Fibroblast of skin of abdomen (primary cell): ENCODE measurements around the gene KLRC3.
A peak's percentile ranks its signal among the peaks of the same experiment; 100 is the strongest.
"Not testable (repeated sequence)": the region's sequence is repeated elsewhere in the genome, so short reads cannot be mapped to it uniquely, and the experiment has no call there.

Source experiments
- DNase-seq: peaks from one replicate; pipeline ENCODE4 v3.0.0-alpha.2; 2013

KLRC3 gene

DNA sequence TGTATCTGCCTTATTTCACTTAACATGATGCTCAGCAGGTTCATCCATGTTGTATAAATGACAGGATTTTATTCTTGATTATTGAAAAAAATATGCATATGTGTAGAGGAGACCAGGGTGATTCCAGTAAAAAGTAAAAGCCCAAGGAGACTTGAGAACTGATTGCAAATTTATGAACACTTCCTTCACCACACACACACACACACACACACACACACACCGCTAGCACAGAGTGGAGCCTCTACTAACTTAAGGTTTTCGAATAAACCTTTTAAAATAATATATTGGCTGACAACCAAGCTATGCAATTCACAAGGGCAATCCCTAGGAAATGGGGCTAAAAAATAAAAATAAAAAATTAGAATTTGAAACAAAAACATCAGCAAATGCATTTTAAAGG lies 22.2 kb downstream of the KLRC3 start:
- no peak for DNase-seq

DNA sequence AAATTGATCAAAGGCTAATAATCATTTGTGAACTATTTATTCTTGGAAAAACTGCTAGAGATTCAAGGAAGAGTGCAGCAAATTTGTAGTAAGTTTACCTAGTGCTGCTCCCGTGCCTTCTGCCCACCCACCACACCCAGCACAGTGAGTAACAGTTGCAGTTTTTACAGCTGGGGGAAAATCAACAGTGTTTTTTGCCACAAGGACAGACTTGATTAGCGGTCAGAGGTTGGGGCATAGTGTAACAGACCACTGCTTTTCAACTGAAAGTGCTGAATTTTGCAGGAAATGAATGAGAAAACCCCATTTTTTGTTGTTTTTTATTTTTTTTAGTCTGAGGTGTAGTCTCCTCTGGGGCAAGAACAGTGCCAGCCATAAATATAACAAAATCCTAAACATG lies 23.1 kb downstream of the KLRC3 start:
- no peak for DNase-seq

GRCh38 chr12:10396176-10396575 lies 24.2 kb downstream of the KLRC3 start:
- not testable (repeated sequence) for DNase-seq

DNA sequence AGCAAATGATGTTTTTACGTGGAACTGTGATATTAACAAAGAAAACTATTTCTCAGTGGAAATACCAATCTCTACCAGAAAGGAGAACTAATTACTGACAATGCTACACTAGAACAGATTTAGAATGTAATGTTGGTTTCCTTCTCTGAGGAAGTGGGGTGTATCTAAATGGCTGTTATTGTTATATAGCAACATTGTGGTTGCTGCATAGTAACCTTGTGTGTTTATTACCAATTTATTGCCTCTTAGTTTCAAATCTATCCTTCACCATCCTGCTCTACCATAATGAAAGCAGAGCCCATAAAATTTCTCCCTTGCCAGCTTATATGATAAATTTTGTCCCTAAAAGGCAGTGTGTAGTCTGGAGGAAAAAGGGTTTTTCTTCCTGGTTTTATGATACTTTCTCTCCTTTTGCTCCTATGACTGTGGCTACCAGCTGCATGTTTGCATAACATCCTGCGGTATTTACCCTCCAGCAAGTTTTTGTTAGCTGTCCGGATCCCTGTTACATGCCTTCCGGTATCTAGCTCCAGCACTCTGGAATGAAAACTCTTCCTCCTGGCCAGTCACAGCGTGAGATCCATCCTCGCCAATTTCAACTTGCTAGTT lies 24.9 kb downstream of the KLRC3 start:
- peak; percentile 42 for DNase-seq

DNA sequence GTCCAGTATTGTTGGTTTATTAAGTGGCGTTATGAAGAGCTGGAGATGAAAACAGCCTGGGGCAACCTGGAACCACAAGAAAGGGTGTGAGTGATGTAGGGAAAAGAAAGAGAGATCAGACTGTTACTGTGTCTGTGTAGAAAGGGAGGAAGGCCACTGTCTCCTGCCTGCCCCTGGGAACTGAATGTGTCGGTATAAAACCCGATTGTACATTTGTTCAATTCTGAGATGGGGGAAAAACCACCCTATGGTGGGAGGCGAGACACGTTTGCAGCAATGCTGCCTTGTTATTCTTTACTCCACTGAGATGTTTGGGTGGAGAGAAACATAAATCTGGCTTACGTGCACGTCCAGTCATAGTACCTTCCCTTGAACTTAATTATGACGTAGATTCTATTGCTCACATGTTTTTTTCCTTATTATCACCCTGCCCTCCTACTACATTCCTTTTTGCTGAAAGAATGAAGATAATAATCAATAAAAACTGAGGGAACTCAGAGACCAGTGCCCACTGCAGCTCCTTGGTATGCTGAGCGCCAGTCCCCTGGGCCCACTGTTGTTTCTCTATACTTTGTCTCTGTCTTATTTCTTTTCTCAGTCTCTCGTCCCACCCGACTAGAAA lies 25.8 kb downstream of the KLRC3 start:
- not testable (repeated sequence) for DNase-seq

- DNase-seq: no peak
Measured at GRCh38 chr12:10393291-10393690, 27.1 kb downstream of the KLRC3 start.

DNA sequence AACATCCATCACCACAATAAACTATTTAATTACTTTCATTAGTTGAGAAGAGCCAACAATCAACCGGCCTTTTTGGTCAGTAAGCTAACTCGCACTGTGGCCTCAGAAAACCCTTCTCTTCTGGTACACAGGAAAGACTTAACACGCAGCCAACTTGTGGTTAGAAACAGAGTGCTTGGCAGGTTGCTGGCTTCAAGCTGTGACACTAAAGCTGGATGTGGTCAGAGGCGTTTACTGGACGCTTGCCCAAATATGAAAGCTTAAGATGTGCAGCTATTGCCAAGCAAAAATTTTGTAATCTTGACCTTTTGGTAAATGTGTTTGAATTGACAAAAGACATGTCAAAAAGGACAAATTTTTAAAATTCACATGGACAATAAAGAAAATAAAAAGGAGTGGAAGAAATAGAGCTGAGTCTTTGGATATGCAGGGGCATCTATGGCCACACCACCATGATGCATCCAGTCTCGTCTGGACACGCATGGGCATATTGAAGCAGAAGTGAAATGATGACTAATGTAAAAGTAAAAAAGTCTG lies 27.9 kb downstream of the KLRC3 start:
- DNase-seq: peak; percentile 61

DNA sequence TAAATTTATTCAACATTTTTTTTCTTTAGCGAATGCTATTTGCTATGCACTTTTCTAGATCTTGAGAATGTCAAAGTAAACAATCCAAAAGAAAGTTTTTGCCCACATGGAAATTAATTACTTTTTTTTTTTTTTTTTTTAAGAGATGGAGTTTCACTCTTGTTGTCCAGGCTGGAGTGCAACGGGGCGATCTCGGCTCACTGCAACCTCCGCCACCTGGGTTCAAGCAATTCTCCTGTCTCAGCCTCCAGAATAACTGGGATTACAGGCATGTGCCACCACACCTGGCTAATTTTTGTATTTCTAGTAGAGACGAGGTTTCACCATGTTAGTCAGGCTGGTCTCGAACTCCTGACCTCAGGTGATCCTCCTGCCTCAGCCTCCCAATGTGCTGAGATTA lies 29.4 kb downstream of the KLRC3 start:
- DNase-seq: not testable (repeated sequence)

DNA sequence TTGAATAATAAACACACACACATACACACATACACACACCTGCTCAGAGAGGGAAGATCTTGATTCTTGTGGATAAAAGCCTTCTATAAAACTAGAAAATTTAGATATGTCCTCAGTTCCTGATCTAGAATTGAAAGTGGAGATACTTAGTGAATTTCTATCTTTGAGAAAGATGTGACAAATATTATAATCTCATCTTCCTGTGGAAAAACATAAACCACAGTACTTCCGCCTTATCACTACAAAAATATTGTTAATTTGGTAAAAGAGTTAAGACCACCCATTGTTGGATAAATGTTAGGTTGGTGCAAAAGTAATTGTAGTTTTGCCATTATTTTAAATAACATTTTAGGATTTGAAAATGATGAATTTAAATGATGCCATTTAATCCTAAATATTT lies 30.5 kb downstream of the KLRC3 start, which contains the start of gene KLRK1:
Gene KLRK1 (minus strand): TSS at position 138 of the 400 bp plus-strand sequence. CDS start 1,231 bp downstream, outside the sequence.
- no peak for DNase-seq

DNA sequence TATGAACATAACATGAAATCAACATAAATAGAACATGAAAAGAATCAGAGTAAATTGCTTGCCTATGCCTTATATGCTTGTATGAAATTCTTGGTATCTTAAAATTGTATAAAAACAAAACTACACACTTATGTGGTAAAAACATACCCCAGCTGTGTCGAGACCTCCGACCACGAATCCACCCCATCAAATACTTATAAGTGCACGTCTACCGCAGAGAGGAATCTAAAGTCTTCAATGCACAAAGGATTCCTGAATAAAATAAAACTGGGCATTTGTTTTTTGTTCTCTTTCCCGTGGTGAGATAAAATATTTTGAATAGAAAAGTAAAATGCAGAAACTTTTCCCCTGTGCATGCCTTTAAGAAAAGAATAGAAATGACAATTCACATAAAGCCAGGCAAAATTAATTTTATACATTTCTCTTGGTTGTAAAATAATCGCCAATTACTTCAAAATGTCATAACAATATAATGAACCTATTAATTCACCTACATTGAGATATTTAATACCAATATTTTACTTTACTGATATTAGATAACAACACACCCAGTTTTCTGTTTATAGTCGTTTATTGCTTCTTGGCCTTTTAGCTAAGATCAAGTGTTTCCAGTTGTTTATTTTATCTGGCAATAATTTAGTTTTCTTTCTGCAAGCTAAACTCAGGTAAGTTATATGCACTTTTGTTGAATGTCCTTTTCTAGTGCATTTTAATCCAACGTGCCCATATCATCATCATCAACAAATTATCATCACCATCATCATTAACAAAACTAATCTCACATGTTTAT lies 31.6 kb downstream of the KLRC3 start:
- no peak for DNase-seq

DNA sequence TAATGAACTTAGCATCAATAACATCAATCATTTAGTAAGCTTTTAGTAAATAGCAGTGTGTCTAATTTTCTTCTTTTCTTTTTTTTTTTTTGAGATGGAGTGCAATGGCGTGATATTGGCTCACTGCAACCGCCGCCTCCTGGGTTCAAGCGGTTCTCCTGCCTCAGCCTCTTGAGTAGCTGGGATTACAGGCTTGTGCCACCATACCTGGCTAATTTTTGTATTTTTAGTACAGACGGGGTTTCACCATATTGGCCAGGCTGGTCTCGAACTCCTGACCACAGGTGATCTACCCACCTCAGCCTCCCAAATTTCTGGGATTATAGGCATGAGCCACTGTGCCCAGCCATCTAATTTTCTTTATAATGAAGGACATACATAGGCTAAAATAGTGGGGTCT lies 32.9 kb downstream of the KLRC3 start:
- not testable (repeated sequence) for DNase-seq

GRCh38 chr12:10386857-10387256 lies 33.5 kb downstream of the KLRC3 start:
- DNase-seq: no peak

DNA sequence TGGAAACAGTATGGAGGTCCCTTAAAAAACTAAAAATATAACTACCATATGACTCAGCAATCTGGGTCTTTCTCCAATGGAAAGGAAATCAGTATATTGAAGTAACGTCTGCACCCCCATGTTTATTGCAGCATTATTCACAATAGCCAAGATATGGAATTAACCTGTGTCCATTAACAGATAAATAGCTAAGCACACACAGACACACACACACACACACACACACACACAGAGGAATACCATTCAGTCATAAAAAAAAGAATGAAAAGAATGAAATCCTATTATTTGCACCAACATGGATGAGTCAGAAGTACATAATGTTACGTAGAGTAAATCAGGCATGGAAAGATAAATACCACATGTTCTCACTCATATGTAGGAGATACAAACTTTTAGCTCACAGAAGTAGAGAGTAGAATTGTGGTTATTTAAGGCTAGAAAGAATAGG lies 35.2 kb downstream of the KLRC3 start:
- DNase-seq: peak; percentile 89

DNA sequence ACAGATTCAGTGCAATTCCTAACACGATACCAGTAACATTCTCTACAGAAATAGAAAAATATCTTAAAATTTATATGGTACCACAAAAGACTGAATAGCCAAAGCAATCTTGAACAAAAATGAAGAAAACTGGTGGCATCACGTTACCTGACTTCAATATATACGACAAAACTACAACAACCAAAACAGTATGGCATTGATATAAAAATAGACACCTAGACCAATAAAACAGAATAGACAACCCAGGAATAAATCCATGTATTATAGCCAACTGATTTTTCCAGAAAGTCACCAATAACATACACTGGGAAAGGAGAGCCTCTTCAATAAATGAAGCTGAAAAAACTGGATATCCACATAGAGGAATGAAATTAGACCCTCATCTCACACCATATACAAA lies 36.2 kb downstream of the KLRC3 start:
- no peak for DNase-seq

DNA sequence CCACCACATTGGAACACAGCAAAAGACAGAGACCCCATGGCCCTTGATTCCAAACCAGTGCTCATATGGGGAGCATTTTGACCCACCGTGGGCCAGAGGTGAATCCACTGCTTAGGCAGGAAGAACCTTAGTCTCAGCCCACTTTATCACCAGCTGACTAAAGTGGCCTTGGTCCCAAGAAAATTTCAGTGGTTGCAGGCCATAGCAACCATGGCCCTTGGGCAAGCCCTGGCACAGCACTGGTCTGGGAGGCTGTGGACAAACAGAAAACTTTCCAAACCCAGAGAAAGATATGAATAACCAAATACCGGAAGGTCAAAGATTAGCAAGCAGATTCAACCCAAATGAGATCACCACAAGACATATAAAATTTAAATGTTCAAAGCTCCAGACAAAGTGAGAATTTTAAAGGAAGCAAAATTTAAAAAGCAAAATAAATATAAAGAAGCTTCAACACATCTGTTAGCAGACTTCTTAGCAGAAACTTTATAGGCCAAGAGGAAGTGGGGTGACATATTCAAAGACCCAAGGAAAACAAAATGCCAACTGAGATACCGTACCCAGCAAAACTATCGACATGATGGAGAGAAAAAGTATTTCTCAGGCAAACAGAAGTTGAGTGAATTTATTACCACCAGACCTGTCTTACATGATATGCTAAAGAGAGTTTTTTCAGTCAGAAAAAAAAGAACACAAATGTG lies 38.3 kb downstream of the KLRC3 start:
- no peak for DNase-seq

- DNase-seq: not testable (repeated sequence)
Measured at GRCh38 chr12:10378737-10379136, 41.7 kb downstream of the KLRC3 start.

GRCh38 chr12:10374624-10375018 lies 45.8 kb downstream of the KLRC3 start:
- DNase-seq: no peak

- DNase-seq: no peak
Measured at GRCh38 chr12:10372559-10372958, 47.8 kb downstream of the KLRC3 start.

DNA sequence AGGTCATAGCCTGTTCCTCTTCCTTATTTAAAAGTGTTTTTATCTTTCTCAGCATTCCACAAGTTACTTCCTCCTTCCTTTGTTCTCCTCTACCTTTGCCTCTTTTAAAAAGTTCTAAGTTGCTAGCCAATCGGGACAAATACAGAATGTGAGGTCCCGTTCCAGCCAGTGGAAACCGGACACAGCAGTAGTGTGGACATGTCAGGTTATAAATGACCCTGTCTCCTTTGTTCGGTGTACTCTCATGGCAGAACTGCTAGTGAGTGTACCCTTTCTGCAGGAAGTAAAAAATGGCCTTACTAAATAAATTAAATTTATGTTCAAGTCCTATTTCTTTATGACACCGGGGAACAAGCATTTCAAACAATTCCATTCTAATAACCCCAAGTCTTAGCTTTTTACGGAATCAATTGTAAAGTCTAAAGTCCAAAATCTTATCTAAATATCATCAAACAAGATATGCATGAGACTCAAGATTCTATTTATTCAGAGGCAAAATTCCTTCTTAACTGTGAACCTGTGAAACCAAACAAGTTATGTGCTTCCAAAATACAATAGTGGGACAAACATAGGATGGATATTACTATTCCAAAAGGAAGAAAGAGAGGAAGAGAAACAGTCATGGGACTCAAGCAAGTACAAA lies 48.4 kb downstream of the KLRC3 start:
- not testable (repeated sequence) for DNase-seq

GRCh38 chr12:10369557-10370415 lies 50.6 kb downstream of the KLRC3 start:
- no peak for DNase-seq
